ENCODE measurements around the gene MED12L. TPM values are rescaled to one million over a fixed set of nuclear protein-coding genes. Genes with fewer than 3 reads are reported as not detected.

Gene MED12L
- total RNA-seq, 1 donor from 2014 or later: 1.3 TPM

DNA sequence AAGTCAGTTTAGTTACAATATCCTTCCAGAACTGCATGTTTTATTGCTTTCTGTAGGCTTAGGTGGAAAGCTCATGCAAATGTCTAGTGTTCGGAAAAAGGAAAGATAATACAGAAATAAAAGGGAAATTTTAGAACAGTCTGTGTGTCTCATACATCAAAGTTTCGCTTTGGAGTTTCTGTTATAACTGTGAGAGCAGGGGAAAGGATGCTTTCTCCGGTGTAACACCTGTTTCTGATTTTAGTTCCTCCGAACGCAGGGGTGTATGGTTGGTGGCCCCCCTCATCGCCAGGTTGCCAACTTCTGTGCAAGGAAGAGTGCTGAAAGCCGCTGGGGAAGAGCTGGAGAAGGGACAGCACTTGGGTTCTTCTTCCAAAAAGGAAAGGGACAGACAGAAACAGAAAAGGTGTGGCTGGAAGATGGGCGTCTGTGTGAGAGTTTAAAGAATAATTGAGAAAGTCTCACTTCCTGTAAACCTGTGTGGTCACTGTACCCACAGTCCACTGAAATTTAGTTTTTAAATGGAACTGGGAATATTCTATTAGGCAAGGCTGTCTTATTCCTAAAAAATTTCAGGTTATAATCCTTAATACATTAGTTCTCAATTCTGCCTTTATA, 292.4 kb downstream of the MED12L start:
- no peak for TF ChIP-seq CTCF (IDR thresholded peaks at IDR 0.05; ENCODE audit: insufficient read depth, low read length, poor library complexity, severe bottlenecking)
- H3K27me3 ChIP-seq (ENCODE audit: control insufficient read depth, insufficient read depth, low read length): no peaks in the 10 kb centered on the region
- H3K4me3 ChIP-seq (ENCODE audit: low read depth, low read length): no peak overlapping the region
- DNase-seq (ENCODE audit: low read depth): no peak
- H3K36me3 ChIP-seq (ENCODE audit: control insufficient read depth, insufficient read depth, low read length): no peaks in the 10 kb centered on the region

GRCh38 chr3:151379083-151379734, 293.7 kb downstream of the MED12L start:
- peak; percentile 77 for TF ChIP-seq CTCF (IDR thresholded peaks at IDR 0.05; ENCODE audit: insufficient read depth, low read length, poor library complexity, severe bottlenecking)
- DNase-seq (ENCODE audit: low read depth): no peak

GRCh38 chr3:151382671-151383070, 297.2 kb downstream of the MED12L start:
- no peak for DNase-seq (ENCODE audit: low read depth)
- no peak overlapping the region for H3K4me3 ChIP-seq (ENCODE audit: low read depth, low read length)
- H3K36me3 ChIP-seq (ENCODE audit: control insufficient read depth, insufficient read depth, low read length): no peaks in the 10 kb centered on the region
- no peaks in the 10 kb centered on the region for H3K27me3 ChIP-seq (ENCODE audit: control insufficient read depth, insufficient read depth, low read length)
- TF ChIP-seq CTCF (IDR thresholded peaks at IDR 0.05; ENCODE audit: insufficient read depth, low read length, poor library complexity, severe bottlenecking): no peak

More at GRCh38 chr3:151379083-151379734, 293.7 kb downstream of the MED12L start:
- Histone ChIP-seq H3K27me3 (ENCODE audit: control insufficient read depth, insufficient read depth, low read length) (no peaks in the 10 kb centered on the region), H3K4me3 (ENCODE audit: low read depth, low read length) (no peak overlapping the region), H3K36me3 (ENCODE audit: control insufficient read depth, insufficient read depth, low read length) (no peaks in the 10 kb centered on the region)

DNA sequence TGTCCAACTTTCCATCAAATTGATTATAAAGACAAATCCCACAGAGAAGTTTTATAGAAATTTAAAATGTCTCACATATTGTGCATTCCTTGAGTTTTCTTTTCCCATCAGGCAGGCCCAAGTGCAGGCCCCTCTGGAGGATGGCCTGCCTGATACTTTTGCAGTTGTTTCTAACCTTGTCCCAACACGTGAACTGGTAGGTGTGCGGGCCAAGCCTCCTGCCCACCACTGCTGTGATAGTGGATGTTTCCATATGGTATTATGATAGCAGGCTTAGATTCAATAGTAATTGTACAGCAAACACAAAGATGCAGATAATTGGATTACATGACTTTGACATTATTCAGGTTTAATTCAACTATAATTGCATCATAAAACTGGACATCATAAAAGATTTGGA, 297.6 kb downstream of the MED12L start:
- Histone ChIP-seq H3K27me3 (ENCODE audit: control insufficient read depth, insufficient read depth, low read length) (no peaks in the 10 kb centered on the region), H3K4me3 (ENCODE audit: low read depth, low read length) (no peak overlapping the region), H3K36me3 (ENCODE audit: control insufficient read depth, insufficient read depth, low read length) (no peaks in the 10 kb centered on the region)
- TF ChIP-seq CTCF (IDR thresholded peaks at IDR 0.05; ENCODE audit: insufficient read depth, low read length, poor library complexity, severe bottlenecking): no peak
- DNase-seq (ENCODE audit: low read depth): no peak

DNA sequence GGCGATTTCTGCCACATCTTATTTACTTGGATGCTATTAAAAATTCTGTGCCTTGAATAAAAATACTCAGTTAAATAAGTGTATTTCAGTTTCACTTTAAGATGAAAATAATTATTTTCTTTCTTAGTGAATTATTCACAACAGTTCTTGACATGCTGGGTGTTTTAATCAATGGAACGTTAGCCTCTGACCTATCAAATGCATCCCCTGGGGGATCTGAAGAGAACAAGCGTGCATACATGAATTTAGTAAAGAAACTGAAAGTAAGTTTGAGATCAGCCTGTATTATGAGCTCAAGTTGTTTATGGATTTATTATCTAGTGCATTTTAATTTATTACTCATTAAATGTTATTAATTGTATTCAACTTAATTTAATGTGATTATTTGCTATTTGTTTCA, 298.5 kb downstream of the MED12L start:
- no peak for DNase-seq (ENCODE audit: low read depth)
- no peak for TF ChIP-seq CTCF (IDR thresholded peaks at IDR 0.05; ENCODE audit: insufficient read depth, low read length, poor library complexity, severe bottlenecking)
- Histone ChIP-seq H3K27me3 (ENCODE audit: control insufficient read depth, insufficient read depth, low read length) (no peaks in the 10 kb centered on the region), H3K36me3 (ENCODE audit: control insufficient read depth, insufficient read depth, low read length) (no peaks in the 10 kb centered on the region), H3K4me3 (ENCODE audit: low read depth, low read length) (no peak overlapping the region)

Measured in kidney epithelial cell (primary cell).